ENCODE results near the gene LRRC8C. TPM values are rescaled to one million over a fixed set of nuclear protein-coding genes. Genes with fewer than 3 reads are reported as not detected.

The LRRC8C gene
- total and polyA plus RNA-seq, 10 donors: 3.7 to 33.0 (median 21.6) TPM

GRCh38 chr1:89705901-89706699 is 73.2 kb downstream of the LRRC8C start:
- Histone ChIP-seq H3K9me3 (no peaks in the 10 kb centered on the region), H3K4me3 (no peak overlapping the region), H3K4me1 (peaks cover 13 to 52% (median 26%) of the 10 kb centered on the region in 6 donors), H3K27ac (peak overlapping the region in 6 of 8 donors; percentile 53 to 74 (median 66)), H3K27me3 (replicated peaks in 1 of 7) (no peaks in the 10 kb centered on the region), H3K36me3 (peaks cover 0 to 8% (median 2%) of the 10 kb centered on the region in 6 donors)
- TF ChIP-seq POLR2AphosphoS5 (IDR thresholded peaks at IDR 0.05): no peak
- TF ChIP-seq CTCF (IDR thresholded peaks at IDR 0.05 in 8 of 11, conservative IDR thresholded peaks at IDR 0.05 in 3 of 11): no peak
- no peak for TF ChIP-seq POLR2A (IDR thresholded peaks at IDR 0.05)
- 52 to 59% (median 55%) methylated on average over 6 of the region's 6 CpGs for WGBS, 5 donors
- DNase-seq: no peak
- intact Hi-C loops (cut with DNase I; ENCODE audit: low total_unique reads): no loop called here

- Histone ChIP-seq H3K9me3 (no peaks in the 10 kb centered on the region), H3K27ac (peak overlapping the region in 6 of 8 donors; percentile 53 to 74 (median 66)), H3K36me3 (peaks cover 0 to 5% (median 2%) of the 10 kb centered on the region in 6 donors), H3K4me1 (peaks cover 13 to 52% (median 26%) of the 10 kb centered on the region in 6 donors), H3K27me3 (replicated peaks in 1 of 7) (no peaks in the 10 kb centered on the region), H3K4me3 (no peak overlapping the region)
- TF ChIP-seq POLR2A (IDR thresholded peaks at IDR 0.05) (no peak), POLR2AphosphoS5 (IDR thresholded peaks at IDR 0.05) (no peak), CTCF (IDR thresholded peaks at IDR 0.05 in 8 of 11, conservative IDR thresholded peaks at IDR 0.05 in 3 of 11) (no peak)
- intact Hi-C loops (cut with DNase I; ENCODE audit: low total_unique reads): no loop called here
- no peak for DNase-seq
Observed at GRCh38 chr1:89706700-89707012, 73.7 kb downstream of the LRRC8C start.

GRCh38 chr1:89708751-89709375 is 75.9 kb downstream of the LRRC8C start:
- Histone ChIP-seq H3K27me3 (replicated peaks in 1 of 7) (no peaks in the 10 kb centered on the region), H3K9me3 (no peaks in the 10 kb centered on the region), H3K4me3 (no peak overlapping the region), H3K4me1 (peaks cover 13 to 42% (median 26%) of the 10 kb centered on the region in 6 donors), H3K27ac (no peak overlapping the region), H3K36me3 (peaks cover 0 to 26% (median 14%) of the 10 kb centered on the region in 6 donors)
- DNase-seq: no peak
- no peak for TF ChIP-seq POLR2AphosphoS5 (IDR thresholded peaks at IDR 0.05)
- no peak for TF ChIP-seq POLR2A (IDR thresholded peaks at IDR 0.05)
- no peak for TF ChIP-seq CTCF (IDR thresholded peaks at IDR 0.05 in 8 of 11, conservative IDR thresholded peaks at IDR 0.05 in 3 of 11)
- intact Hi-C loops (cut with DNase I; ENCODE audit: low total_unique reads): no loop called here
- WGBS, 5 donors: 88 to 93% (median 92%) methylated on average over 6 of the region's 6 CpGs

GRCh38 chr1:89710498-89711139 is 77.7 kb downstream of the LRRC8C start:
- peaks cover 10 to 39% (median 22%) of the 10 kb centered on the region in 6 donors for H3K4me1 ChIP-seq
- no peak overlapping the region for H3K27ac ChIP-seq
- H3K36me3 ChIP-seq: peaks cover 0 to 38% (median 20%) of the 10 kb centered on the region in 6 donors
- 94 to 99% (median 96%) methylated on average over 4 of the region's 4 CpGs for WGBS, 5 donors
- no peak overlapping the region for H3K4me3 ChIP-seq
- no peaks in the 10 kb centered on the region for H3K9me3 ChIP-seq
- no peaks in the 10 kb centered on the region for H3K27me3 ChIP-seq (replicated peaks in 1 of 7)
- intact Hi-C loops (cut with DNase I; ENCODE audit: low total_unique reads): no loop called here
- no peak for DNase-seq
- TF ChIP-seq POLR2AphosphoS5 (IDR thresholded peaks at IDR 0.05) (no peak), CTCF (IDR thresholded peaks at IDR 0.05 in 8 of 11, conservative IDR thresholded peaks at IDR 0.05 in 3 of 11) (no peak), POLR2A (IDR thresholded peaks at IDR 0.05) (no peak)

Data from spleen (tissue), 11 donors.